Measurements from ENCODE around the gene PRCC.

The PRCC gene

DNA sequence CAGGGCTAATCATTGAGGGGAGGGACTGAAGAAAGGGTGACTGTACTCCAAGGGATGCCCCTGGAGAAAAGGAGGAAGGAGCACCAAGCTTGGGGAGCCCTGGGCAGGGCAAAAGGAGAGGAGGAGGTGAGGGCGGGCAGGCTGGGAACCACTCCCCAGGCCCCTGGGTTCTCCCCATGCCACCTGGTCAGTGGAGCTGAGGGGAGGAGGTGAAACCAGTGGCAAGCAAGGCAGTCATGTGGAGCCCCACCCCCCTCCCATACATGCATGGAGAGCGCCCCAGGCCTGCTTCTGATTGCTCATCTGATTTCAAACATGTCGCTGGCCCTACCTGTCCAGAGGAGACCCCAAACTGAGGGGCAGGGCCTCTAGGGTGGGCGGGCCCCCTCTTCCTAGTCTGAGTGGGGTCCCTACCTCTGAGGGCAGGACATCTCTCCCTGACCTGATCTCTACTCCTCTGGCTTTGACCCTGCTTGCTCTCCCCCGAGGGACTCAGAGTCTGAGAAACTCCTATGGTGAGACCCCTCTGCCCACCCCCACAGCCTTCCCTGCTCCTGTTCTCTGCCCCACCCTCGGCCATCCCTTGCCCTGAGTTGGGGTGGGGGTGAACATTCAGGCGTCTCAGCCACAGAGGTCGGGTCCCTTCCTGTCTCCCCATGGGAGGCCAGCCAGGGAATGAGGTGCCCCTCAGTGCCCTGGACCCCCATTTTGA, 73.0 kb downstream of the PRCC start:
- no peak for DNase-seq (ENCODE audit: extremely low spot score)
- ChIA-PET CTCF (interaction anchor here (0.5 to 2.3 kb wide), 2 partner anchors 20 to 52 kb away, joined by 3 to 8 read pairs; partner anchors contain the start of gene NTRK1), POLR2A (interaction anchor here (1.7 kb wide), 1 partner anchor 20 kb away, joined by 5 read pairs; the partner anchor contains the start of gene NTRK1)
- TF ChIP-seq FOXM1 (IDR thresholded peaks at IDR 0.05; ENCODE audit: borderline replicate concordance) (no peak), NFRKB (IDR thresholded peaks at IDR 0.05) (no peak), SUZ12 (IDR thresholded peaks at IDR 0.05) (no peak), LEF1 (IDR thresholded peaks at IDR 0.05; ENCODE audit: borderline replicate concordance) (no peak), ZNF384 (IDR thresholded peaks at IDR 0.05) (no peak)

DNA sequence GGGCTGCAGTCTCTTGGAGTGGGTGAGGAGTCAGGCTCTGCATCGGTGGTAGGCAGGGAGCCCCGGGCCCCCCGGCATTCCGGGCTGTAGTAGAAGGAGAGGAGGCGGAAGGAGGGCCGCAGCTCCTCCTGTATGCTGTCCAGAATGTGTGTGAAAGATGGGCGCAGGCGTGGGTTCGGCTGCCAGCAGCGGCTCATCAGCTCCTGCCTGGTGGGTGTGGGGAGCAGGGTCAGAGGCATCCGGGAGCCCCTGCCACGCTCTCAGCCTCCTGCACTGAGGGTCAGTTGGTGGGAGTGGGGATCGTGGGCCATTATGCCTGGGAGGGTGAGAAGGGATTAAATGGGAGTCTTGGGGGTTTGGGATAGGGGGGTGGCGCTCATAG, 73.6 kb downstream of the PRCC start:
- TF ChIP-seq ELF4 (IDR thresholded peaks at IDR 0.05): no peak
- ChIA-PET CTCF (interaction anchor here (1.3 to 2.3 kb wide), 2 partner anchors 19 to 87 kb away, joined by 4 to 8 read pairs; partner anchors contain the start of gene NTRK1), POLR2A (interaction anchor here (1.1 to 1.7 kb wide), 2 partner anchors 20 to 94 kb away, joined by 4 to 5 read pairs; partner anchors contain the start of gene NTRK1)
- no peak for DNase-seq (ENCODE audit: extremely low spot score)

DNA sequence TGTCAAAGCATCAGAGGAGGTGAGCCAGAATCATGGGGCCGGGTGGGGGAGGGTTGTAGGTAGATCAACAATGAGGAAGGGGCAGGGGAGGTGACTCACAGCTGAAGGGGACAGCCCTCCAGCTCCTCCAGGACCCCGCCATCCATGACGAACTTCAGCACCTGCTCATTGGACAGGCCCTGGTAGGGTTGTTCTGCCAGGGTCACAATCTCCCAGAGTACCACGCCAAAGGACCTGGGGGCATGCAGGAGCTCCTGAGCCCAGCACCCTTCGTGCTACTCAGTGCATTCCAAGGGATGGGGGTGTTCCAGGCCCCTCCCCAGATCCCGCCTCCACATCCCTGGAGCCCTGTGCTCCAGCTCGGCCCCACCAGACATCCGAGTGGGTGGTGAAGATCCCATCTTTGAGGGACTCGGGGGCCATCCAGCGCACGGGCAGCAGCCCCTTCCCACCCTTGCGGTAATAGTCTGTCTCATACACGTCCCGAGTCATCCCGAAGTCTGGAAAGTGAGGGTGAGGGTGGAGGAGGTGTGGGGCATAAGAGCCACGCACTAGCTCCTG, 74.0 kb downstream of the PRCC start:
- CTCF ChIA-PET: interaction anchor here (0.7 to 2.3 kb wide), 3 partner anchors 19 to 116 kb away, joined by 3 to 8 read pairs (median 4); partner anchors contain the start of gene NTRK1

DNA sequence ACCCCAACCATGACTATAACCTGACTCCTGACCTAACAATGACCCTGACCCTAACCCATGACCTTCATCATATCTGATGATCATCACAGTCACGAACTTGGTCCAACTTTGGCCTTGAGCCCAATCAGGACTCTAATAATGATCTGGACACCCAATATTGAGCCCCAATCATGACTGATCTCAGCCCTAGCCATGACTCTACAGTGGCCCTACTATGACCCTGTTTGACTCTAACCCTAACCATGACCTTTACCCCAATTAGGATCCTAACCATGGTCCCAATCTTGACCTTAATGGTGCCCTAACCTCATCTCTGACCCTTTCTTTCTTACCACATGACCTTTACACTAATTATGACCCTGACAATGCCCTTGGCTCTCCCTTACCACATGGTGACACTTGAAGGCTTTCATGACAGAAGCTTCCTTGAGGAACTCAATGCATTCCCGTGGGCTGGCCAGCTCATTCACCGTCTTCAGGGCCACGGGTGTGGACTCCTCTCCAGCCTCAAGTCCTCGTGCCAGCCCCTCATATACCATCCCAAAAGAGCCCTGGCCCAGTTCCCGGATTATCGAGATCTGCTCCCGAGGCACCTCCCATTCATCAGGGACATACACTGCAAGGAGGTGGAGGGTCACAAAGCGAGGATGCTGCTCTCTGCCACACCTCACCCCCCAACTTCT, 75.4 kb downstream of the PRCC start:
- TF ChIP-seq FOXA1 (IDR thresholded peaks at IDR 0.05) (no peak), SP1 (IDR thresholded peaks at IDR 0.05) (no peak), ZNF384 (IDR thresholded peaks at IDR 0.05) (no peak), CTBP1 (IDR thresholded peaks at IDR 0.05; ENCODE audit: borderline replicate concordance) (no peak), NFRKB (IDR thresholded peaks at IDR 0.05) (no peak), LEF1 (IDR thresholded peaks at IDR 0.05; ENCODE audit: borderline replicate concordance) (no peak), HDGF (IDR thresholded peaks at IDR 0.05; ENCODE audit: borderline replicate concordance) (no peak), ELF4 (IDR thresholded peaks at IDR 0.05) (no peak), BHLHE40 (IDR thresholded peaks at IDR 0.05; ENCODE audit: borderline replicate concordance) (no peak), SUZ12 (IDR thresholded peaks at IDR 0.05) (no peak), FOXK2 (IDR thresholded peaks at IDR 0.05) (no peak), ARNT (IDR thresholded peaks at IDR 0.05) (no peak), TARDBP (IDR thresholded peaks at IDR 0.05) (no peak), L3MBTL2 (conservative IDR thresholded peaks at IDR 0.05) (no peak), FOXM1 (IDR thresholded peaks at IDR 0.05; ENCODE audit: borderline replicate concordance) (no peak)
- TF ChIP-seq, protein P1, sequence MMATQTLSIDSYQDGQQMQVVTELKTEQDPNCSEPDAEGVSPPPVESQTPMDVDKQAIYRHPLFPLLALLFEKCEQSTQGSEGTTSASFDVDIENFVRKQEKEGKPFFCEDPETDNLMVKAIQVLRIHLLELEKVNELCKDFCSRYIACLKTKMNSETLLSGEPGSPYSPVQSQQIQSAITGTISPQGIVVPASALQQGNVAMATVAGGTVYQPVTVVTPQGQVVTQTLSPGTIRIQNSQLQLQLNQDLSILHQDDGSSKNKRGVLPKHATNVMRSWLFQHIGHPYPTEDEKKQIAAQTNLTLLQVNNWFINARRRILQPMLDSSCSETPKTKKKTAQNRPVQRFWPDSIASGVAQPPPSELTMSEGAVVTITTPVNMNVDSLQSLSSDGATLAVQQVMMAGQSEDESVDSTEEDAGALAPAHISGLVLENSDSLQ (IDR thresholded peaks at IDR 0.05): no peak
- CTCF ChIA-PET: interaction anchor here (1.1 kb wide), 1 partner anchor 48 kb away, joined by 5 read pairs; no protein-coding TSS in a partner anchor
- no peak for DNase-seq (ENCODE audit: extremely low spot score)
- POLR2A ChIA-PET: no interaction called here

More for the DNA sequence above, 74.0 kb downstream of the PRCC start:
- POLR2A ChIA-PET: interaction anchor here (1.1 to 1.7 kb wide), 2 partner anchors 19 to 94 kb away, joined by 4 to 5 read pairs; partner anchors contain the start of gene NTRK1
- TF ChIP-seq LEF1 (IDR thresholded peaks at IDR 0.05; ENCODE audit: borderline replicate concordance): no peak
- TF ChIP-seq, protein P1 (IDR thresholded peaks at IDR 0.05): no peak
- TF ChIP-seq BHLHE40 (IDR thresholded peaks at IDR 0.05; ENCODE audit: borderline replicate concordance): no peak
- TF ChIP-seq HDGF (IDR thresholded peaks at IDR 0.05; ENCODE audit: borderline replicate concordance): no peak
- no peak for TF ChIP-seq FOXM1 (IDR thresholded peaks at IDR 0.05; ENCODE audit: borderline replicate concordance)
- no peak for TF ChIP-seq ELF4 (IDR thresholded peaks at IDR 0.05)
- TF ChIP-seq ARNT (IDR thresholded peaks at IDR 0.05): no peak
- no peak for TF ChIP-seq SP1 (IDR thresholded peaks at IDR 0.05)
- no peak for TF ChIP-seq SUZ12 (IDR thresholded peaks at IDR 0.05)
- no peak for TF ChIP-seq FOXA1 (IDR thresholded peaks at IDR 0.05)
- TF ChIP-seq ZNF384 (IDR thresholded peaks at IDR 0.05): no peak
- TF ChIP-seq FOXK2 (IDR thresholded peaks at IDR 0.05): no peak
- TF ChIP-seq L3MBTL2 (conservative IDR thresholded peaks at IDR 0.05): no peak
- no peak for TF ChIP-seq NFRKB (IDR thresholded peaks at IDR 0.05)
- no peak for TF ChIP-seq CTBP1 (IDR thresholded peaks at IDR 0.05; ENCODE audit: borderline replicate concordance)
- no peak for DNase-seq (ENCODE audit: extremely low spot score)

DNA sequence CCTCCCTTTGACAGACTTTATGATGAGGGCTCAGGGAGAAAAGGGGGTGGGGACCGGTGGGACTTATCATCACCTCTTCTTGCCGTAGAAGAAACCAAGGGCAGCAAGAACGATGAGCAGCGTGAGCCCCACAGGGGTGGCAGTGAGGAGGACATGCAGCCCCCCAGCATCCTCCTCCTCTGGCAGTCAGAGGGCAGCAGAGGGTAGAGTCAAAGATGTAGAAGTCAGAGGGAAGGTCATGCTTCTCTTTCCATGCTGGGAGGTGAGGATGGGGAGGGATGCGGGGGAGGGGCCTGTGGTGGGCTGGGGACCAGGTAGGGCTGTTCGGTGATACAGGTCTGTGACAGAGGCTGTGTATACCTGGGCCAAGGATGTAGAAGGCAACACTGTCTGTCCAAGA, 76.8 kb downstream of the PRCC start:
- ChIA-PET POLR2A (no interaction called here), CTCF (interaction anchor here (1.1 kb wide), 1 partner anchor 46 kb away, joined by 5 read pairs; no protein-coding TSS in a partner anchor)
- no peak for DNase-seq (ENCODE audit: extremely low spot score)
- TF ChIP-seq HDGF (IDR thresholded peaks at IDR 0.05; ENCODE audit: borderline replicate concordance) (no peak), BHLHE40 (IDR thresholded peaks at IDR 0.05; ENCODE audit: borderline replicate concordance) (no peak), FOXA1 (IDR thresholded peaks at IDR 0.05) (no peak), FOXK2 (IDR thresholded peaks at IDR 0.05) (no peak), ELF4 (IDR thresholded peaks at IDR 0.05) (no peak), LEF1 (IDR thresholded peaks at IDR 0.05; ENCODE audit: borderline replicate concordance) (no peak), NFRKB (IDR thresholded peaks at IDR 0.05) (no peak), TARDBP (IDR thresholded peaks at IDR 0.05) (no peak), FOXM1 (IDR thresholded peaks at IDR 0.05; ENCODE audit: borderline replicate concordance) (no peak), SUZ12 (IDR thresholded peaks at IDR 0.05) (no peak), SP1 (IDR thresholded peaks at IDR 0.05) (no peak), L3MBTL2 (conservative IDR thresholded peaks at IDR 0.05) (no peak), ZNF384 (IDR thresholded peaks at IDR 0.05) (no peak), ARNT (IDR thresholded peaks at IDR 0.05) (no peak), CTBP1 (IDR thresholded peaks at IDR 0.05; ENCODE audit: borderline replicate concordance) (no peak)
- TF ChIP-seq, protein P1 (IDR thresholded peaks at IDR 0.05): no peak
